HL-60 (cell line): ENCODE results near the gene HLA-DPB1.
A peak's percentile ranks its signal among the peaks of the same experiment; 100 is the strongest.

Source experiments
- DNase-seq, 2 experiments: peaks; one replicate each; pipeline ENCODE4 v3.0.0-alpha.2; 2010 to 2020; ENCODE audit warnings: low read depth in 1 of 2, low spot score in 1 of 2
- H3K27ac ChIP-seq: fragments of 250-450 bp; sonication (Bioruptor Pico); replicated peaks from 2 replicates; pipeline ENCODE4 v1.5.1; 2020; ENCODE audit warnings: mild to moderate bottlenecking, moderate library complexity
- H3K27me3 ChIP-seq: fragments of 250-450 bp; sonication (Bioruptor Pico); 2 replicates; pipeline ENCODE4 v1.5.1; 2021; ENCODE audit warnings: mild to moderate bottlenecking, moderate library complexity; ENCODE audit not compliant: insufficient read depth, poor library complexity, severe bottlenecking
- H3K4me3 ChIP-seq: replicated peaks from 2 replicates; pipeline ENCODE4 v1.5.1; 2011; ENCODE audit warnings: mild to moderate bottlenecking, control low read depth, low read length; ENCODE audit not compliant: insufficient read depth
- GABPA ChIP-seq: IDR thresholded peaks from 2 replicates; pipeline ENCODE4 v1.6.1; 2012; ENCODE audit warnings: low read depth
- POLR2AphosphoS5 ChIP-seq: IDR thresholded peaks from 2 replicates; pipeline ENCODE4 v1.6.1; 2012; ENCODE audit warnings: low read depth
- SPI1 ChIP-seq: IDR thresholded peaks from 2 replicates; pipeline ENCODE4 v1.6.1; 2012; ENCODE audit warnings: low read depth, mild to moderate bottlenecking, borderline replicate concordance
- TF ChIP-seq, protein P1 (sequence below): IDR thresholded peaks from 2 replicates; pipeline ENCODE4 v1.6.1; 2012; ENCODE audit warnings: low read depth; ENCODE audit not compliant: insufficient replicate concordance
- TF ChIP-seq, protein P2 (sequence below): IDR thresholded peaks from one replicate; pipeline ENCODE4 v1.5.1; 2011; ENCODE audit warnings: low read length, control low read depth, inconsistent platforms; ENCODE audit not compliant: insufficient read depth

The HLA-DPB1 gene

DNA sequence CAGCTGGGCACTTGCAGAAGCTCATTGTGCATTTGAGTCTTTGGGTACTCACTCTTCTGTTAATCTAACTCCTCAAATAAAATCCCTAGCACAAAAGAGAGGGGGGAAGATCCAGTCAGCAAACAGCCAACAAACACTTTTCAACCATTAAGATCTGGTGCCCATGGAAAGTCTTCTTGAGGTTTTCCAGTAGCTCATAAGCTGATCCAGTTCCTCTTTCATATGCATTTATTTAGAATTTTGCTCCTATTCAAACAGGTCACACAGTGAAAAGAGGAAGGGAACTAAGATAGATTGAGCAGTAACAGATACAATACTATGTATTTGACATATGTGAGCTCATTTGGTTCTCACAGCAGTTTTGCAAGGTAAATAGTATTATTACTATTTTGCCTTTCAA is 38.6 kb downstream of the HLA-DPB1 start:
- TF ChIP-seq, protein P1, sequence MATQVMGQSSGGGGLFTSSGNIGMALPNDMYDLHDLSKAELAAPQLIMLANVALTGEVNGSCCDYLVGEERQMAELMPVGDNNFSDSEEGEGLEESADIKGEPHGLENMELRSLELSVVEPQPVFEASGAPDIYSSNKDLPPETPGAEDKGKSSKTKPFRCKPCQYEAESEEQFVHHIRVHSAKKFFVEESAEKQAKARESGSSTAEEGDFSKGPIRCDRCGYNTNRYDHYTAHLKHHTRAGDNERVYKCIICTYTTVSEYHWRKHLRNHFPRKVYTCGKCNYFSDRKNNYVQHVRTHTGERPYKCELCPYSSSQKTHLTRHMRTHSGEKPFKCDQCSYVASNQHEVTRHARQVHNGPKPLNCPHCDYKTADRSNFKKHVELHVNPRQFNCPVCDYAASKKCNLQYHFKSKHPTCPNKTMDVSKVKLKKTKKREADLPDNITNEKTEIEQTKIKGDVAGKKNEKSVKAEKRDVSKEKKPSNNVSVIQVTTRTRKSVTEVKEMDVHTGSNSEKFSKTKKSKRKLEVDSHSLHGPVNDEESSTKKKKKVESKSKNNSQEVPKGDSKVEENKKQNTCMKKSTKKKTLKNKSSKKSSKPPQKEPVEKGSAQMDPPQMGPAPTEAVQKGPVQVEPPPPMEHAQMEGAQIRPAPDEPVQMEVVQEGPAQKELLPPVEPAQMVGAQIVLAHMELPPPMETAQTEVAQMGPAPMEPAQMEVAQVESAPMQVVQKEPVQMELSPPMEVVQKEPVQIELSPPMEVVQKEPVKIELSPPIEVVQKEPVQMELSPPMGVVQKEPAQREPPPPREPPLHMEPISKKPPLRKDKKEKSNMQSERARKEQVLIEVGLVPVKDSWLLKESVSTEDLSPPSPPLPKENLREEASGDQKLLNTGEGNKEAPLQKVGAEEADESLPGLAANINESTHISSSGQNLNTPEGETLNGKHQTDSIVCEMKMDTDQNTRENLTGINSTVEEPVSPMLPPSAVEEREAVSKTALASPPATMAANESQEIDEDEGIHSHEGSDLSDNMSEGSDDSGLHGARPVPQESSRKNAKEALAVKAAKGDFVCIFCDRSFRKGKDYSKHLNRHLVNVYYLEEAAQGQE, result no peak
- no peak for TF ChIP-seq GABPA
- TF ChIP-seq, protein P2, sequence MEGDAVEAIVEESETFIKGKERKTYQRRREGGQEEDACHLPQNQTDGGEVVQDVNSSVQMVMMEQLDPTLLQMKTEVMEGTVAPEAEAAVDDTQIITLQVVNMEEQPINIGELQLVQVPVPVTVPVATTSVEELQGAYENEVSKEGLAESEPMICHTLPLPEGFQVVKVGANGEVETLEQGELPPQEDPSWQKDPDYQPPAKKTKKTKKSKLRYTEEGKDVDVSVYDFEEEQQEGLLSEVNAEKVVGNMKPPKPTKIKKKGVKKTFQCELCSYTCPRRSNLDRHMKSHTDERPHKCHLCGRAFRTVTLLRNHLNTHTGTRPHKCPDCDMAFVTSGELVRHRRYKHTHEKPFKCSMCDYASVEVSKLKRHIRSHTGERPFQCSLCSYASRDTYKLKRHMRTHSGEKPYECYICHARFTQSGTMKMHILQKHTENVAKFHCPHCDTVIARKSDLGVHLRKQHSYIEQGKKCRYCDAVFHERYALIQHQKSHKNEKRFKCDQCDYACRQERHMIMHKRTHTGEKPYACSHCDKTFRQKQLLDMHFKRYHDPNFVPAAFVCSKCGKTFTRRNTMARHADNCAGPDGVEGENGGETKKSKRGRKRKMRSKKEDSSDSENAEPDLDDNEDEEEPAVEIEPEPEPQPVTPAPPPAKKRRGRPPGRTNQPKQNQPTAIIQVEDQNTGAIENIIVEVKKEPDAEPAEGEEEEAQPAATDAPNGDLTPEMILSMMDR, result no peak
- TF ChIP-seq POLR2AphosphoS5, result no peak
- TF ChIP-seq SPI1, result peak; percentile 99
- H3K4me3 ChIP-seq, result no peak overlapping the region
- peak in 1 of 2 experiments; percentile 28 for DNase-seq
- peaks cover 5% of the 10 kb centered on the region for H3K27me3 ChIP-seq
- H3K27ac ChIP-seq, result no peak overlapping the region

DNA sequence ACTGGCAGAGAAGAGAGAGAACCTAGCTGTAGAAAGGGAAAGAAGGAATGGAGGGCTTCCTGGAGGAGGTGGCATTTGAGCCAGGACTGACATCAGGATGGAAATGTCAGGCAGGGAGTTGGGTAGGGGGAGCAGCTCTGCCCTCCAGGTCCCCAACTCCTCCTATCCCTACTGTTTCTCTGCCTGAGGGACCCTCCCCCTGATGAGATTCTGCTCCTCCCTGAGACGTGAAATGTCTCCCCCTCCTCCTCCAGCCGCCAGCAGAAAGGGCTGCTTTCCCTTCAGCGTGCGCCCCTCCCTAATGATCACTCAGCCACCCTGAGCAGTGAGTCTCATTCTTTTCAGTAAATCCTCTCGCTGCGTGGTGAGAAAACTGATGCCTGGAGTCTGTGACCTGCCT is 40.6 kb downstream of the HLA-DPB1 start:
- H3K27me3 ChIP-seq, result peaks cover 8% of the 10 kb centered on the region
- H3K4me3 ChIP-seq, result no peak overlapping the region
- no peak overlapping the region for H3K27ac ChIP-seq
- no peak for TF ChIP-seq SPI1
- no peak for DNase-seq

DNA sequence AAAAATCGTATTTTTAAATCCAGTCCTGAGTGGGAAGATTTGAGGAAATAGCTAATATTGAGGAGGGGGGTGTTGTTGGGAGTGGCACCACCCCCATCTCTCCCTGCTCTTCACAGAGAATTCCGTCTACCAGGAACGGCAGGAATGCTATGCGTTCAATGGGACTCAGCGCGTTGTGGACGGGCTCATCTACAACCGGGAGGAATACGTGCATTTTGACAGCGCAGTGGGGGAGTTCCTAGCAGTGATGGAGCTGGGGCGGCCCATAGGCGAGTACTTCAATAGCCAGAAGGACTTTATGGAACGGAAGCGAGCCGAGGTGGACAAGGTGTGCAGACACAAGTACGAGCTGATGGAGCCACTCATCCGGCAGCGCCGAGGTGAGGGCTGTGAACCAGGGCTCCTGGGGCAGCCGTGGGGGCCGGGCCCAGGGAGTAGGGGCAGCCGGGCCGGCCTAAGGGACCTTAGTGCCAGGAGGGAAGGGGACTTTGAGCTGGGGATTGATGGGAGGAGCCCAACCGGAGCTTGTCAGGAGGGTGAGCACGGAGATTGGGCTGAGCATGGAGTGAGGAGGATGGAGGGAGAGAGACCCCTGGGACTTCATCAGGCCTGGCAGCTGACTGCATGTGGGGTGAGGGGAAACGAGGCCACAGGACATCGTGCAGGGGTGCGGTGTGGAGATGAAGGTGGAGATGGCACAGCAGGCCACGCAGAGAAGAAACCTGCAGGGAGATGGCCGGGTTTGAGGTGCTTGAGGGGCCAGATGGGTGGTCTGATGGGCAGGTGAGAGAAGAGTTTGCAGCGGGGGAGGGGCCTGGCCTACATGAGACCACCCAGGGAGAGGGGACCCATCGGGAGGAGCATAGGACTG is 41.3 kb downstream of the HLA-DPB1 start:
- peaks cover 8% of the 10 kb centered on the region for H3K27me3 ChIP-seq
- no peak overlapping the region for H3K4me3 ChIP-seq
- TF ChIP-seq GABPA (no peak), POLR2AphosphoS5 (no peak), SPI1 (no peak)
- TF ChIP-seq, protein P1, result no peak
- TF ChIP-seq, protein P2, result no peak
- no peak overlapping the region for H3K27ac ChIP-seq
- DNase-seq, result no peak

DNA sequence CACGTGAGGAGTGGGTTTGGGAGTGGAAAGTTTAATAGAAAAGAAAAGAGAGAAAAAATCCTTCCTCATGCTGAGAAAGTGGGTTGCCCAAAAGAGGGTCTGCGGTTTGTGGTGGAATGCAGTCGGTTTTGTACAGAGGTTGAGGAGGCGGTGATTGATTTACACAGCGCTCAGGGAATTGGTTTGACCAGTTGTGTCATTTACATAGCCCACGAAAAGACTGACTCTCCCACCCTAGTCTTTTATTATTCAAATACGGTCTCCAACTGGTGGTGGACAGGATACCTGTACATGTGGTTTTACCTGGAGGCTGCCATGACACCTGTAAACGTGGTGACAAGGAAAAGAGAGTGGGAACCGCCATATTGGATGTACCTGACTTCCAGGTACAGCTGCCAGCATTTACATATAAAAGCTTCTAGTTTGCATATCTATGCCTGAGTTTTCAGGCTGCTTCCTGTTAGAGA is 42.1 kb downstream of the HLA-DPB1 start:
- Histone ChIP-seq H3K27ac (no peak overlapping the region), H3K4me3 (no peak overlapping the region), H3K27me3 (peaks cover 8% of the 10 kb centered on the region)
- TF ChIP-seq GABPA (no peak), POLR2AphosphoS5 (no peak), SPI1 (no peak)
- TF ChIP-seq, protein P2, result no peak
- TF ChIP-seq, protein P1, result no peak
- no peak for DNase-seq
